Right lobe of liver (tissue), 4 donors: ENCODE results near the gene NOTCH3.

Experiments
- POLR2A ChIP-seq: fragments of 450-650 bp; IDR thresholded peaks from one replicate; pipeline ENCODE4 v1.6.1; 2017; ENCODE audit warnings: antibody characterized with exemption, mild to moderate bottlenecking
- TF ChIP-seq, protein P1 (sequence below), 4 donors: fragments of 200-600 bp in 3 of 4; fragments of 450-650 bp in 1 of 4; IDR thresholded peaks; one replicate each; pipeline versions ENCODE4 v1.5.1 to v1.8.0; 2016 to 2022; ENCODE audit warnings: antibody characterized with exemption in 4 of 4, mild to moderate bottlenecking in 2 of 4
- donor health status: DM: no; HTN: no; CAD: no.
- donor health status: DM: no; HTN: no; CAD: no.
- donor health status: DM: no; HTN: yes; CAD: no.

DNA sequence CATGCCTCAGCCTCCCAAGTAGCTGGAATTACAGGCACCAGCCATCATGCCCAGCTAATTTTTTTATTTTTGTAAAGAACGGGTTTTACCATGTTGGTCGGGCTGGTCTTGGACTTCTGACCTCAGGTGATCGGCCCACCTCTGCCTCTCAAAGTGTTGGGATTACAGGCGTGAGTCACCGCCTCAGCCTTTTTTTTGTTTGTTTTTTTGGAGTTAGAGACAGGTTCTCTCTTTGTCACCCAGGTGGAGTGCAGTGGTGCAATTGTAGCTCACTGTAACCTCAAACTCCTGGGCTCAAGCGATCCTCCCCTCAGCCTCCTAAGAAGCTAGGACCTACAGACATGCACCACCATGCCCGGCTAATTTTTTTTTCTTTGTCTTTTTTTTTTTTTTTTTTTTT is 15.6 kb upstream of the NOTCH3 start:
- TF ChIP-seq, protein P1, sequence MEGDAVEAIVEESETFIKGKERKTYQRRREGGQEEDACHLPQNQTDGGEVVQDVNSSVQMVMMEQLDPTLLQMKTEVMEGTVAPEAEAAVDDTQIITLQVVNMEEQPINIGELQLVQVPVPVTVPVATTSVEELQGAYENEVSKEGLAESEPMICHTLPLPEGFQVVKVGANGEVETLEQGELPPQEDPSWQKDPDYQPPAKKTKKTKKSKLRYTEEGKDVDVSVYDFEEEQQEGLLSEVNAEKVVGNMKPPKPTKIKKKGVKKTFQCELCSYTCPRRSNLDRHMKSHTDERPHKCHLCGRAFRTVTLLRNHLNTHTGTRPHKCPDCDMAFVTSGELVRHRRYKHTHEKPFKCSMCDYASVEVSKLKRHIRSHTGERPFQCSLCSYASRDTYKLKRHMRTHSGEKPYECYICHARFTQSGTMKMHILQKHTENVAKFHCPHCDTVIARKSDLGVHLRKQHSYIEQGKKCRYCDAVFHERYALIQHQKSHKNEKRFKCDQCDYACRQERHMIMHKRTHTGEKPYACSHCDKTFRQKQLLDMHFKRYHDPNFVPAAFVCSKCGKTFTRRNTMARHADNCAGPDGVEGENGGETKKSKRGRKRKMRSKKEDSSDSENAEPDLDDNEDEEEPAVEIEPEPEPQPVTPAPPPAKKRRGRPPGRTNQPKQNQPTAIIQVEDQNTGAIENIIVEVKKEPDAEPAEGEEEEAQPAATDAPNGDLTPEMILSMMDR (IDR thresholded peaks at IDR 0.05): no peak
- TF ChIP-seq POLR2A: no peak
